NCI-H345 treated with DMSO at 0.1 percent for 48 hours (cell line): ENCODE data around the gene AKR1D1.

Source experiments
- DNase-seq: peaks from one replicate; lab custom pipeline; 2025; ENCODE audit not compliant: unreplicated experiment; lab: John Stamatoyannopoulos, UW

The AKR1D1 gene

DNA sequence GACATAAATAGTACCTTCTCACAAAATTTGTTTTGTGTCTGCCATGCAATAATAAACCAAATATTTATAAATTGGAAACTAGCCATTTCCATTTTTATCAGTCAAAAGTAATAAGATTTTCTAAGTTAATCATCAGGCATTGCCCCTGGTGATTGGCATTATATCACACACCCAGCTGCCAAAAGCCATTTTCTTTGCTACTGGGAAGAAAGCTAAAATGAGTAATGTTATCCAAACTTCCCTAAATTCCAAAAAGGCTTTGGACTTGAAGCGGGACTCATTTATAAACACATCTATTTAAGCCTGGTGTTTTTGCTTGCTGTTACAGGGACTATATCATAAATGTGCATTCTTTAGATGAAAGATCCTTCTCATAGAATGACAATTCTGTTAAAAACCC lies 86.0 kb downstream of the AKR1D1 start:
- DNase-seq, result no peak

DNA sequence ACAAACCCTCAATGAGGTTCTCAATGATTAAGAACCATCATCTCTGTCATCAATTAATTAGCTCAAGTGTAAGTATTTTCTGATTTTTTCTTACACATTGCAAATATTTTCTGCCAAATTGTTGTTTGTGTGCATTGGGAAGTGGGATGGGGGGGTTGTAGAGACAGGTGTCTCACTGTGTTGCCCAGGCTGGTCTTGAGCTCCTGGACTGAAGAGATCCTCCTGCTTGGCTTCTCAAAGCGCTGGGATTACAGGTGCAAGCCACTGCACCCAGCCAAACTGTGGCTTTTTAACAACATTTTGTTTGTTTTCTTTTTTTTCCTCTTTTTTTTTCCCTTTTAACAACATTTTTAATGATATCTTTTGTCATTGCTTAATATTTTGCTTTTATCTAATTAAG lies 87.5 kb downstream of the AKR1D1 start:
- no peak for DNase-seq

- no peak for DNase-seq
Observed at GRCh38 chr7:138164804-138165203, 88.5 kb downstream of the AKR1D1 start.

DNA sequence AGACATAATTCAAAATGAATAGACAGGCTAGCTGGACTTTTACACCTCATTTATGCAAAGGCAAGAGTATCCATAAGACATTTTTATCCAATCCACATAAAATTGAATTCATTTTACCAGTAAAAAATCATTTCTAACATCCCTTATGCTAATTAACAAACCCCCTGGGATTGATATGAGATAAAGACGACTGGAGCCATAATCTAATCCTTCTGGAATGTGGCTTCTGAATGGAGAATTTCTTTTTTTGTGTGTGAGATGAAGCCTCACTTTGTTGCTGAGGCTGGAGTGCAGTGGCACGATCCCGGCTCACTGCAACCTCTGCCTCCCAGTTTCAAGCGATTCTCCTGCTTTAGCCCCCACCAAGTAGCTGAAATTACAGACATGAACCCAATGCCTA lies 90.4 kb downstream of the AKR1D1 start:
- no peak for DNase-seq

DNA sequence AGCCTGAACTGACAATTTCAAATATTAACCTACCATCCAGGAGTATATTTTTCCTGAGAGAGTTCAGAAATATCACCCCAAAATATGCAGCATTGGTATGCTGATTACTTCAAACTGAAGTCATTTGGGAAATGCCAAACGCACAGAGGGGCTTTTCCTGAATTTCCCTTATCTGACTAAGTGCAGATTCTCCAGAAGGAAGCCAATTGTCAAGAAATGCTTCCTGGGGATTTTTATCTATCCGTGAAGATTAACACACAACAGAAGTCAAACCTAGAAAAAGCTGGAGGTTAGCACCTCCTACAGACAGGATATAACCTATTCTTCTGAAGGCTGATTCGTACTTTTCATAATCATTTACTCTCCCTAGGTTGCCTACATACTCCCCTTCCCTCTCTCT lies 91.0 kb downstream of the AKR1D1 start:
- no peak for DNase-seq

- no peak for DNase-seq
Observed at GRCh38 chr7:138167869-138168296, 91.6 kb downstream of the AKR1D1 start.
